IMR-90 (cell line): ENCODE measurements around the gene STAT6. TPM values are rescaled to one million over a fixed set of nuclear protein-coding genes. Genes with fewer than 3 reads are reported as not detected.
A peak's percentile ranks its signal among the peaks of the same experiment; 100 is the strongest.

Experiments
- ATAC-seq: fragments of 200-7000 bp; cut with Tn5 transposase; 2 replicates; pipeline ENCODE4 v1.9.1; 2020; ENCODE audit warnings: low read depth, mild to moderate bottlenecking, moderate library complexity
- BruUV-seq: library from RNA; stranded (reverse); fragments of 400-500 nt; replicated peaks from 2 replicates; lab custom pipeline; 2021; lab: Mats Ljungman, UMichigan
- CTCF ChIA-PET: fragments of 300-600 bp; formaldehyde crosslinking; extraction: SDS; loops from one replicate; lab custom pipeline; 2021; ENCODE audit warnings: antibody characterized with exemption; lab: Yijun Ruan, JAX
- POLR2A ChIA-PET: fragments of 300-600 bp; sonication (Branson Sonifier 250); formaldehyde crosslinking; loops from one replicate; lab custom pipeline; 2022; ENCODE audit warnings: antibody characterized with exemption; ENCODE audit not compliant: unreplicated experiment; lab: Charles Lee
- DNase-seq: peaks from one replicate; pipeline ENCODE4 v3.0.0; 2013
- H2AFZ ChIP-seq: replicated peaks from 2 replicates; pipeline ENCODE3; 2013; ENCODE audit warnings: low read length, mild to moderate bottlenecking; ENCODE audit not compliant: poor library complexity
- H2AK5ac ChIP-seq: 2 replicates; pipeline ENCODE4 v1.6.1; 2013; ENCODE audit warnings: low read depth, low read length, inconsistent platforms
- H2AK9ac ChIP-seq: replicated peaks from 2 replicates; pipeline ENCODE3; 2013; ENCODE audit warnings: mild to moderate bottlenecking, low read depth, low read length, moderate library complexity; ENCODE audit not compliant: poor library complexity
- H2BK120ac ChIP-seq: 2 replicates; pipeline ENCODE4 v1.6.1; 2013; ENCODE audit warnings: low read depth, low read length, inconsistent platforms
- H2BK15ac ChIP-seq: 3 replicates; pipeline ENCODE4 v1.6.1; 2013; ENCODE audit warnings: low read depth, low read length, inconsistent platforms
- H2BK20ac ChIP-seq: 2 replicates; pipeline ENCODE4 v1.6.1; 2013; ENCODE audit warnings: low read depth, mild to moderate bottlenecking, inconsistent platforms, low read length, moderate library complexity
- H2BK5ac ChIP-seq: 2 replicates; pipeline ENCODE4 v1.6.1; 2013; ENCODE audit warnings: mild to moderate bottlenecking, low read depth, low read length, inconsistent platforms; ENCODE audit not compliant: poor library complexity, severe bottlenecking
- H3K14ac ChIP-seq: replicated peaks from 2 replicates; pipeline ENCODE4 v1.6.1; 2013; ENCODE audit warnings: low read depth, low read length, inconsistent platforms
- H3K18ac ChIP-seq: 2 replicates; pipeline ENCODE4 v1.6.1; 2013; ENCODE audit warnings: low read depth, low read length, control low read depth
- H3K23ac ChIP-seq: 2 replicates; pipeline ENCODE4 v1.6.1; 2013; ENCODE audit warnings: low read depth, low read length, inconsistent platforms
- H3K27ac ChIP-seq: 2 replicates; pipeline ENCODE4 v1.5.1; 2013; ENCODE audit warnings: mild to moderate bottlenecking, control low read depth, low read length; ENCODE audit not compliant: insufficient read depth
- H3K27me3 ChIP-seq: 2 replicates; pipeline ENCODE4 v1.6.1; 2013; ENCODE audit warnings: low read length; ENCODE audit not compliant: control insufficient read depth, insufficient read depth
- H3K36me3 ChIP-seq: 2 replicates; pipeline ENCODE4 v1.6.1; 2013; ENCODE audit warnings: low read length, mixed read lengths; ENCODE audit not compliant: control insufficient read depth, insufficient read depth
- H3K4ac ChIP-seq: 2 replicates; pipeline ENCODE4 v1.6.1; 2013; ENCODE audit warnings: low read depth, low read length, inconsistent platforms
- H3K4me1 ChIP-seq: 2 replicates; pipeline ENCODE4 v1.6.1; 2013; ENCODE audit warnings: low read length, mixed read lengths; ENCODE audit not compliant: control insufficient read depth, insufficient read depth
- H3K4me2 ChIP-seq: 2 replicates; pipeline ENCODE4 v1.6.1; 2013; ENCODE audit warnings: low read depth, mild to moderate bottlenecking, control low read depth, low read length, moderate library complexity
- H3K4me3 ChIP-seq: 2 replicates; pipeline ENCODE4 v1.5.1; 2013; ENCODE audit warnings: low read depth, mild to moderate bottlenecking, control low read depth, low read length, moderate library complexity; ENCODE audit not compliant: insufficient read depth
- H3K56ac ChIP-seq: 2 replicates; pipeline ENCODE4 v1.6.1; 2013; ENCODE audit warnings: low read length, inconsistent platforms; ENCODE audit not compliant: insufficient read depth; ENCODE audit errors: extremely low read depth
- H3K79me1 ChIP-seq, 2 experiments: 2 replicates each; pipeline ENCODE4 v1.6.1; 2013; ENCODE audit warnings: low read length in 2 of 2, inconsistent platforms in 1 of 2, low read depth in 1 of 2
- H3K9ac ChIP-seq: 2 replicates; pipeline ENCODE4 v1.6.1; 2013; ENCODE audit warnings: low read depth, low read length, control low read depth
- H3K9me1 ChIP-seq: 2 replicates; pipeline ENCODE4 v1.6.1; 2013; ENCODE audit warnings: low read length, inconsistent platforms; ENCODE audit not compliant: insufficient read depth
- H3K9me3 ChIP-seq: 2 replicates; pipeline ENCODE4 v1.6.1; 2013; ENCODE audit warnings: low read length; ENCODE audit not compliant: control insufficient read depth, insufficient read depth
- H4K20me1 ChIP-seq: 2 replicates; pipeline ENCODE4 v1.6.1; 2013; ENCODE audit warnings: low read length, inconsistent platforms; ENCODE audit not compliant: insufficient read depth
- H4K5ac ChIP-seq: 2 replicates; pipeline ENCODE4 v1.6.1; 2013; ENCODE audit warnings: mild to moderate bottlenecking, low read depth, low read length, control low read depth
- H4K8ac ChIP-seq, 2 experiments: 2 replicates each; pipeline ENCODE4 v1.6.1; 2013; ENCODE audit warnings: low read depth in 2 of 2, low read length in 2 of 2, control low read depth in 1 of 2, inconsistent platforms in 1 of 2
- H4K91ac ChIP-seq: 2 replicates; pipeline ENCODE4 v1.6.1; 2013; ENCODE audit warnings: low read depth, low read length, inconsistent platforms; ENCODE audit not compliant: insufficient read depth
- BHLHE40 ChIP-seq: fragments of 150-350 bp; IDR thresholded peaks from 2 replicates; pipeline ENCODE4 v1.6.1; 2016; ENCODE audit warnings: mild to moderate bottlenecking, low read depth, low read length
- CEBPB ChIP-seq: IDR thresholded peaks from 2 replicates; pipeline ENCODE4 v1.6.1; 2012; ENCODE audit warnings: low read depth, low read length, improper control_type of control experiment
- CHD1 ChIP-seq: IDR thresholded peaks from 2 replicates; pipeline ENCODE4 v1.6.1; 2012; ENCODE audit warnings: low read depth, low read length, improper control_type of control experiment
- ELK1 ChIP-seq: fragments of 150-350 bp; IDR thresholded peaks from 2 replicates; pipeline ENCODE4 v1.6.1; 2016; ENCODE audit warnings: low read depth, mild to moderate bottlenecking, low read length, moderate library complexity, borderline replicate concordance
- FOS ChIP-seq: fragments of 150-350 bp; IDR thresholded peaks from 2 replicates; pipeline ENCODE4 v1.6.1; 2016; ENCODE audit warnings: low read depth, low read length
- MXI1 ChIP-seq: IDR thresholded peaks from 2 replicates; pipeline ENCODE4 v1.6.1; 2012; ENCODE audit warnings: low read depth, mild to moderate bottlenecking, low read length, moderate library complexity, borderline replicate concordance
- NFE2L2 ChIP-seq: fragments of 150-350 bp; IDR thresholded peaks from 2 replicates; pipeline ENCODE4 v1.6.1; 2016; ENCODE audit warnings: low read depth, mild to moderate bottlenecking, low read length
- POLR2A ChIP-seq: IDR thresholded peaks from 2 replicates; pipeline ENCODE4 v1.6.1; 2012; ENCODE audit warnings: mild to moderate bottlenecking, low read depth, low read length
- RAD21 ChIP-seq: IDR thresholded peaks from 2 replicates; pipeline ENCODE4 v1.6.1; 2012; ENCODE audit warnings: low read length, improper control_type of control experiment
- RCOR1 ChIP-seq: IDR thresholded peaks from 2 replicates; pipeline ENCODE4 v1.6.1; 2012; ENCODE audit warnings: mild to moderate bottlenecking, low read length, improper control_type of control experiment; ENCODE audit not compliant: insufficient replicate concordance
- RFX5 ChIP-seq: IDR thresholded peaks from 2 replicates; pipeline ENCODE4 v1.8.0; 2012; ENCODE audit warnings: low read depth, mild to moderate bottlenecking, low read length, moderate library complexity
- SMC3 ChIP-seq: fragments of 150-350 bp; IDR thresholded peaks from 2 replicates; pipeline ENCODE4 v1.6.1; 2016; ENCODE audit warnings: low read depth, mild to moderate bottlenecking, antibody characterized with exemption, low read length, moderate library complexity
- WGBS, 2 experiments: methylation state at CpG; one replicate each; pipeline versions ENCODE4 v1.1.5 to v1.1.7; 2013; ENCODE audit warnings: missing lambda C conversion rate in 2 of 2; ENCODE audit not compliant: insufficient read length in 1 of 2; ENCODE audit errors: extremely low coverage in 2 of 2; 5-methylcytosine and 5-hydroxymethylcytosine counted together
- dilution Hi-C: fragments of 300-500 bp; cut with HindIII; formaldehyde crosslinking; loops from one replicate; pipeline ENCODE4 v1.14.3; 2018; ENCODE audit warnings: low sequenced_read_pairs; ENCODE audit not compliant: unreplicated experiment
- in situ Hi-C: fragments of 300-500 bp; cut with MboI; formaldehyde crosslinking; loops from 3 replicates; pipeline ENCODE4 v1.14.3; 2019; ENCODE audit warnings: low sequenced_read_pairs, inconsistent platforms, mixed read lengths
- intact Hi-C: fragments of 100-400 bp; cut with micrococcal nuclease; formaldehyde crosslinking; loops from 2 replicates; pipeline ENCODE4 v1.10.0; 2022
- polyA plus RNA-seq, 3 experiments: library from polyadenylated mRNA; depleted of rRNA; stranded (reverse); fragments of >200 nt; gene quantifications; 2 replicates each; pipeline ENCODE4 v1.2.3, GENCODE V29; 2012; ENCODE audit warnings: low replicate concordance in 1 of 3
- total RNA-seq: library from RNA; depleted of rRNA; stranded (reverse); fragments of >200 nt; gene quantifications from 2 replicates; pipeline ENCODE4 v1.2.3, GENCODE V29; 2012
- TF ChIP-seq, protein P1 (sequence below): conservative IDR thresholded peaks from 2 replicates; pipeline ENCODE4 v1.5.1; 2012; ENCODE audit warnings: mild to moderate bottlenecking, low read depth, low read length, improper control_type of control experiment

The STAT6 gene
- total and polyA plus RNA-seq, 2 of the 4 experiments (the other 2 are of a cell fraction): 43.4 to 96.9 TPM

GRCh38 chr12:57110104-57111030 lies 795 bp downstream of the STAT6 start:
- Histone ChIP-seq H3K9me1 (peaks cover 4% of the 10 kb centered on the region), H2BK15ac (peak overlapping the region; percentile 89; the same call in 2 of the 3 replicates), H3K56ac (peak overlapping the region; percentile 93), H3K36me3 (peaks cover 21% of the 10 kb centered on the region), H3K9ac (peak overlapping the region; percentile 93), H2AFZ (peak overlapping the region; percentile 86), H3K18ac (peak overlapping the region; percentile 82), H2AK5ac (peak overlapping the region; percentile 99), H2BK20ac (0 out of 2 replicates have a peak overlapping the region, but pooled peaks have one; percentile 10), H3K4ac (peak overlapping the region; percentile 97), H4K91ac (peak overlapping the region; percentile 97), H3K79me1 (peaks cover 22 to 58% of the 10 kb centered on the region in 2 experiments), H3K27ac (peak overlapping the region; percentile 94), H3K14ac (peak overlapping the region; percentile 99), H2BK5ac (peak overlapping the region; percentile 90), H3K4me1 (0 out of 2 replicates have a peak, but pooled peaks cover 2% of the 10 kb centered on the region), H3K9me3 (no peaks in the 10 kb centered on the region), H2BK120ac (peak overlapping the region; percentile 86), H3K23ac (peak overlapping the region; percentile 80), H4K5ac (peak overlapping the region; percentile 90), H3K27me3 (no peaks in the 10 kb centered on the region), H3K4me2 (peak overlapping the region; percentile 93), H2AK9ac (peak overlapping the region; percentile 99), H3K4me3 (peak overlapping the region; percentile 64), H4K20me1 (peaks cover 15% of the 10 kb centered on the region), H4K8ac (peak overlapping the region; percentile 85 to 97)
- TSS peak; percentile 71 for BruUV-seq
- WGBS, 2 experiments: 0% methylated on average over 1 of the region's 28 CpGs; no CpG with 5 or more reads in 1 of the 2 experiments
- ATAC-seq: peak; percentile 38
- DNase-seq: peak; percentile 37
- intact Hi-C loops: loop anchor here (1.0 to 5.0 kb wide), 3 partner anchors 17 to 132 kb away; no protein-coding TSS in a partner anchor
- dilution Hi-C loops: no loop called here
- POLR2A ChIA-PET: interaction anchor here (1.1 to 2.1 kb wide), 6 partner anchors 13 to 31 kb away, joined by 3 to 12 read pairs (median 7); partner anchors contain the start of genes LRP1, NAB2 and NEMP1
- in situ Hi-C loops: loop anchor here (5.0 kb wide), 2 partner anchors 43 to 103 kb away; partner anchors contain the start of gene ZBTB39
- CTCF ChIA-PET: interaction anchor here (0.8 to 2.9 kb wide), 5 partner anchors 11 to 41 kb away, joined by 3 to 24 read pairs (median 3); no protein-coding TSS in a partner anchor
- TF ChIP-seq CEBPB (peak; percentile 74), MXI1 (0 out of 2 replicates have a peak, but pooled peaks have one; percentile 55), FOS (no peak), SMC3 (no peak), BHLHE40 (peak; percentile 55; the same call in 1 of the 2 replicates), ELK1 (no peak), POLR2A (no peak), NFE2L2 (no peak), RCOR1 (no peak), RFX5 (no peak), CHD1 (no peak), RAD21 (no peak)
- TF ChIP-seq, protein P1, sequence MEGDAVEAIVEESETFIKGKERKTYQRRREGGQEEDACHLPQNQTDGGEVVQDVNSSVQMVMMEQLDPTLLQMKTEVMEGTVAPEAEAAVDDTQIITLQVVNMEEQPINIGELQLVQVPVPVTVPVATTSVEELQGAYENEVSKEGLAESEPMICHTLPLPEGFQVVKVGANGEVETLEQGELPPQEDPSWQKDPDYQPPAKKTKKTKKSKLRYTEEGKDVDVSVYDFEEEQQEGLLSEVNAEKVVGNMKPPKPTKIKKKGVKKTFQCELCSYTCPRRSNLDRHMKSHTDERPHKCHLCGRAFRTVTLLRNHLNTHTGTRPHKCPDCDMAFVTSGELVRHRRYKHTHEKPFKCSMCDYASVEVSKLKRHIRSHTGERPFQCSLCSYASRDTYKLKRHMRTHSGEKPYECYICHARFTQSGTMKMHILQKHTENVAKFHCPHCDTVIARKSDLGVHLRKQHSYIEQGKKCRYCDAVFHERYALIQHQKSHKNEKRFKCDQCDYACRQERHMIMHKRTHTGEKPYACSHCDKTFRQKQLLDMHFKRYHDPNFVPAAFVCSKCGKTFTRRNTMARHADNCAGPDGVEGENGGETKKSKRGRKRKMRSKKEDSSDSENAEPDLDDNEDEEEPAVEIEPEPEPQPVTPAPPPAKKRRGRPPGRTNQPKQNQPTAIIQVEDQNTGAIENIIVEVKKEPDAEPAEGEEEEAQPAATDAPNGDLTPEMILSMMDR: no peak
